Measurements from ENCODE around the gene SRGAP1. TPM values are rescaled to one million over a fixed set of nuclear protein-coding genes. Genes with fewer than 3 reads are reported as not detected.

The SRGAP1 gene
- polyA plus RNA-seq (2012; ENCODE audit: insufficient read length, low read depth): 2.9 TPM

GRCh38 chr12:63844391-63845341 is at the start of gene SRGAP1:
Gene SRGAP1 (plus strand): TSS chr12:63844700. CDS start chr12:63844817, 117 bp downstream.
- no peak for TF ChIP-seq FOXP2 (optimal IDR thresholded peaks at IDR 0.05; ENCODE audit: borderline replicate concordance, extremely low read depth, extremely low read length, insufficient read depth)
- TF ChIP-seq SIN3A (IDR thresholded peaks at IDR 0.05; ENCODE audit: borderline replicate concordance, insufficient read depth, low read length): no peak
- TF ChIP-seq REST (IDR thresholded peaks at IDR 0.05; ENCODE audit: insufficient read depth in 1 of 2, low read depth in 2 of 2, low read length in 2 of 2): no peak
- TF ChIP-seq POLR2AphosphoS5 (IDR thresholded peaks at IDR 0.05; ENCODE audit: low read depth, low read length): no peak
- TF ChIP-seq TAF1 (IDR thresholded peaks at IDR 0.05; ENCODE audit: borderline replicate concordance, insufficient read depth, low read length): no peak

GRCh38 chr12:63795032-63795687 is 49.3 kb upstream of the SRGAP1 start:
- TF ChIP-seq REST (IDR thresholded peaks at IDR 0.05; ENCODE audit: insufficient read depth in 1 of 2, low read depth in 2 of 2, low read length in 2 of 2) (no peak), TAF1 (IDR thresholded peaks at IDR 0.05; ENCODE audit: borderline replicate concordance, insufficient read depth, low read length) (no peak), FOXP2 (optimal IDR thresholded peaks at IDR 0.05; ENCODE audit: borderline replicate concordance, extremely low read depth, extremely low read length, insufficient read depth) (no peak), POLR2AphosphoS5 (IDR thresholded peaks at IDR 0.05; ENCODE audit: low read depth, low read length) (no peak), SIN3A (IDR thresholded peaks at IDR 0.05; ENCODE audit: borderline replicate concordance, insufficient read depth, low read length) (no peak)

- no peak for TF ChIP-seq FOXP2 (optimal IDR thresholded peaks at IDR 0.05; ENCODE audit: borderline replicate concordance, extremely low read depth, extremely low read length, insufficient read depth)
- TF ChIP-seq REST (IDR thresholded peaks at IDR 0.05; ENCODE audit: insufficient read depth in 1 of 2, low read depth in 2 of 2, low read length in 2 of 2): no peak
- no peak for TF ChIP-seq SIN3A (IDR thresholded peaks at IDR 0.05; ENCODE audit: borderline replicate concordance, insufficient read depth, low read length)
- TF ChIP-seq POLR2AphosphoS5 (IDR thresholded peaks at IDR 0.05; ENCODE audit: low read depth, low read length): no peak
- TF ChIP-seq TAF1 (IDR thresholded peaks at IDR 0.05; ENCODE audit: borderline replicate concordance, insufficient read depth, low read length): no peak
These were observed 48.6 kb upstream of the SRGAP1 start for GRCh38 chr12:63795944-63796343.

- TF ChIP-seq TAF1 (IDR thresholded peaks at IDR 0.05; ENCODE audit: borderline replicate concordance, insufficient read depth, low read length): no peak
- no peak for TF ChIP-seq POLR2AphosphoS5 (IDR thresholded peaks at IDR 0.05; ENCODE audit: low read depth, low read length)
- no peak for TF ChIP-seq SIN3A (IDR thresholded peaks at IDR 0.05; ENCODE audit: borderline replicate concordance, insufficient read depth, low read length)
- TF ChIP-seq FOXP2 (optimal IDR thresholded peaks at IDR 0.05; ENCODE audit: borderline replicate concordance, extremely low read depth, extremely low read length, insufficient read depth): no peak
- TF ChIP-seq REST (IDR thresholded peaks at IDR 0.05; ENCODE audit: insufficient read depth in 1 of 2, low read depth in 2 of 2, low read length in 2 of 2): no peak
These were observed 42.4 kb upstream of the SRGAP1 start for GRCh38 chr12:63802012-63802608.

Measured in PFSK-1 (cell line).